CD4-positive, alpha-beta T cell (primary cell): ENCODE data around the gene ZBTB20. TPM values are rescaled to one million over a fixed set of nuclear protein-coding genes. Genes with fewer than 3 reads are reported as not detected.

Experiments used
- ATAC-seq: fragments of 200-7000 bp; cut with Tn5 transposase; one replicate; pipeline ENCODE4 v1.10.0; 2022; ENCODE audit warnings: mild to moderate bottlenecking; ENCODE audit not compliant: poor library complexity
- CTCF ChIA-PET: fragments of 350-600 bp; sonication (Branson Sonifier 250); formaldehyde crosslinking; loops from one replicate; lab custom pipeline; 2021; ENCODE audit warnings: antibody characterized with exemption, inconsistent platforms; lab: Charles Lee
- POLR2A ChIA-PET: fragments of 350-600 bp; sonication (Branson Sonifier 250); formaldehyde crosslinking; loops from one replicate; lab custom pipeline; 2021; ENCODE audit warnings: antibody characterized with exemption, inconsistent platforms; lab: Charles Lee
- DNase-seq, 14 experiments: peaks; one replicate each; pipeline ENCODE4 v3.0.0-alpha.2; 2013 to 2020; ENCODE audit warnings: mixed read lengths in 2 of 14
- H3K27ac ChIP-seq, 2 donors: one replicate each; pipeline versions ENCODE4 v1.5.1 to v1.7.0; 2013; ENCODE audit warnings: low read length in 2 of 2, low read depth in 1 of 2, mild to moderate bottlenecking in 1 of 2
- H3K27me3 ChIP-seq, 2 experiments: 1 replicate in 1 of 2; 2 replicates in 1 of 2; pipeline versions ENCODE4 v1.6.1 to v1.7.0; 2013; ENCODE audit warnings: low read length in 2 of 2, control low read depth in 1 of 2, mild to moderate bottlenecking in 1 of 2, moderate library complexity in 1 of 2; ENCODE audit not compliant: insufficient read depth in 2 of 2, control insufficient read depth in 1 of 2
- H3K36me3 ChIP-seq: one replicate; pipeline ENCODE4 v1.6.1; 2013; ENCODE audit warnings: low read length, control low read depth; ENCODE audit not compliant: insufficient read depth
- H3K4me1 ChIP-seq: one replicate; pipeline ENCODE4 v1.6.1; 2013; ENCODE audit warnings: low read length, control low read depth; ENCODE audit not compliant: insufficient read depth
- H3K4me3 ChIP-seq: one replicate; pipeline ENCODE4 v1.5.1; 2013; ENCODE audit warnings: mild to moderate bottlenecking, low read length, moderate library complexity
- H3K9me3 ChIP-seq, 2 experiments: 1 replicate in 1 of 2; 2 replicates in 1 of 2; pipeline versions ENCODE4 v1.6.1 to v1.7.0; 2013; ENCODE audit warnings: low read length in 2 of 2, mild to moderate bottlenecking in 2 of 2, control low read depth in 1 of 2, moderate library complexity in 1 of 2; ENCODE audit not compliant: control insufficient read depth in 1 of 2, insufficient read depth in 1 of 2
- H3K27ac Mint-ChIP-seq: one replicate; pipeline ENCODE4 v1.8.0; 2020; ENCODE audit warnings: mixed read lengths
- H3K27me3 Mint-ChIP-seq: one replicate; pipeline ENCODE4 v1.8.0; 2021; ENCODE audit warnings: mixed read lengths
- H3K36me3 Mint-ChIP-seq: one replicate; pipeline ENCODE4 v1.8.0; 2021; ENCODE audit warnings: low read depth, mixed read lengths
- H3K4me1 Mint-ChIP-seq: one replicate; pipeline ENCODE4 v1.8.0; 2021; ENCODE audit warnings: low read depth, mixed read lengths
- H3K4me3 Mint-ChIP-seq: one replicate; pipeline ENCODE4 v1.8.0; 2020; ENCODE audit warnings: mild to moderate bottlenecking, mixed read lengths
- H3K9me3 Mint-ChIP-seq: one replicate; pipeline ENCODE4 v1.8.0; 2020; ENCODE audit warnings: mixed read lengths
- intact Hi-C, 2 experiments: fragments of 100-400 bp; cut with DNase I in 1 of 2; cut with micrococcal nuclease in 1 of 2; formaldehyde crosslinking; loops; one replicate each; pipeline versions ENCODE4 v1.15.1 to v1.9.0; 2023 to 2025; cut with DNase I, micrococcal nuclease
- total RNA-seq, 174 experiments: library from RNA in 2 of 174; stranded (reverse) in 2 of 174; gene quantifications; one replicate each; pipeline ENCODE4 v1.2.3 and lab custom pipeline; 2021 to 2026
- TF ChIP-seq, protein P1 (sequence below): fragments of 200-600 bp; IDR thresholded peaks from one replicate; pipeline ENCODE4 v1.8.0; 2022; ENCODE audit warnings: antibody characterized with exemption, mild to moderate bottlenecking

The ZBTB20 gene
- total RNA-seq, 2 experiments from 2014 or later = 41.6 to 47.4 TPM

DNA sequence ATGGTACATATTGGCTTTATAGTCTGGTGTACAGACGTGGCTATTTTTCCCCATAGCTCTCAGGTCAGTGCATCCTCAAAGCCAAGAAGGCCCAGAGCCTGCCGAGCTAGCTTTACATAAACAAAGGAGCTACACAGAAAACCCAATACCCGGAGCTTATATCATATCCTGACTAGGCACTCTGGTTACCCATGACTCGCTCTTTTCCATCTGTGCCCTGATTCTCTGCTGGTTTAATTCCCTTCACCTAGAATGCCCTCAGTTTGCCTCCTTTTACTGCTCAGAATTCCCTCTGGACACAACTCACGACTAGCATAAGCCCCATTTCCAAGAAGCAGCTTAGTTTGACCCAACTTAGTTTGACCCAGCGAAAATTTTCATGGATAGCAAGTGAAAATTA, 742.5 kb downstream of the ZBTB20 start:
- H3K27ac Mint-ChIP-seq = no peak overlapping the region
- H3K36me3 Mint-ChIP-seq = no peaks in the 10 kb centered on the region
- ChIA-PET POLR2A (no interaction called here), CTCF (interaction anchor here (1.7 to 2.3 kb wide), 2 partner anchors 9 to 14 kb away, joined by 4 to 9 read pairs; no protein-coding TSS in a partner anchor)
- intact Hi-C loops = no loop called here
- Histone ChIP-seq H3K4me3 (no peak overlapping the region), H3K27me3 (no peaks in the 10 kb centered on the region), H3K27ac (no peak overlapping the region), H3K4me1 (no peaks in the 10 kb centered on the region), H3K9me3 (no peaks in the 10 kb centered on the region), H3K36me3 (no peaks in the 10 kb centered on the region)
- H3K9me3 Mint-ChIP-seq = no peaks in the 10 kb centered on the region
- no peaks in the 10 kb centered on the region for H3K27me3 Mint-ChIP-seq
- no peaks in the 10 kb centered on the region for H3K4me1 Mint-ChIP-seq
- DNase-seq (no peak), ATAC-seq (no peak)
- TF ChIP-seq, protein P1, sequence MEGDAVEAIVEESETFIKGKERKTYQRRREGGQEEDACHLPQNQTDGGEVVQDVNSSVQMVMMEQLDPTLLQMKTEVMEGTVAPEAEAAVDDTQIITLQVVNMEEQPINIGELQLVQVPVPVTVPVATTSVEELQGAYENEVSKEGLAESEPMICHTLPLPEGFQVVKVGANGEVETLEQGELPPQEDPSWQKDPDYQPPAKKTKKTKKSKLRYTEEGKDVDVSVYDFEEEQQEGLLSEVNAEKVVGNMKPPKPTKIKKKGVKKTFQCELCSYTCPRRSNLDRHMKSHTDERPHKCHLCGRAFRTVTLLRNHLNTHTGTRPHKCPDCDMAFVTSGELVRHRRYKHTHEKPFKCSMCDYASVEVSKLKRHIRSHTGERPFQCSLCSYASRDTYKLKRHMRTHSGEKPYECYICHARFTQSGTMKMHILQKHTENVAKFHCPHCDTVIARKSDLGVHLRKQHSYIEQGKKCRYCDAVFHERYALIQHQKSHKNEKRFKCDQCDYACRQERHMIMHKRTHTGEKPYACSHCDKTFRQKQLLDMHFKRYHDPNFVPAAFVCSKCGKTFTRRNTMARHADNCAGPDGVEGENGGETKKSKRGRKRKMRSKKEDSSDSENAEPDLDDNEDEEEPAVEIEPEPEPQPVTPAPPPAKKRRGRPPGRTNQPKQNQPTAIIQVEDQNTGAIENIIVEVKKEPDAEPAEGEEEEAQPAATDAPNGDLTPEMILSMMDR = no peak
- no peak overlapping the region for H3K4me3 Mint-ChIP-seq

DNA sequence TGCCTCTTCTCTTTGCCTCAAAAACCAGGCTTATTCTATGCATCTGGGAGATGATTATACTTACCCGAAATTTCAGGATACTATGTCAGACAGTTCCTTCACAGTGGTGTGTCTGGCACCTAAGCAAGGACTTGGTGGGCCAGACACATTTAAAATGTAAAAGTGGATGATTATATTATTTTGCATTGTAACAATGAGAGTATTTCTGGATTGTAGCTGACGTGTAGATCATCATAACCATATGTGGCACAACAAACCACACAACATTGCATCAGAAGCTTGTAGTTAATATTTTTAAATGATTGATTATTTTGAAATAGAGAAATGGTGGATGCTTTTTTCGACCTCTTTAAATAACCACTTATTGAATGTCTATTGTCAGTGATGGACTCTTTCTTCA, 744.2 kb downstream of the ZBTB20 start:
- DNase-seq (no peak), ATAC-seq (no peak)
- Mint-ChIP-seq H3K36me3 (no peaks in the 10 kb centered on the region), H3K27ac (no peak overlapping the region), H3K4me3 (no peak overlapping the region), H3K27me3 (no peaks in the 10 kb centered on the region), H3K4me1 (no peaks in the 10 kb centered on the region), H3K9me3 (no peaks in the 10 kb centered on the region)
- ChIA-PET CTCF (interaction anchor here (1.7 kb wide), 1 partner anchor 11 kb away, joined by 4 read pairs; no protein-coding TSS in a partner anchor), POLR2A (no interaction called here)
- no peaks in the 10 kb centered on the region for H3K36me3 ChIP-seq
- H3K9me3 ChIP-seq = no peaks in the 10 kb centered on the region
- H3K27me3 ChIP-seq = no peaks in the 10 kb centered on the region
- TF ChIP-seq, protein P1 = no peak
- no peaks in the 10 kb centered on the region for H3K4me1 ChIP-seq
- H3K4me3 ChIP-seq = no peak overlapping the region
- intact Hi-C loops = no loop called here
- no peak overlapping the region for H3K27ac ChIP-seq

GRCh38 chr3:114401346-114401745, 745.7 kb downstream of the ZBTB20 start:
- intact Hi-C loops = no loop called here
- Histone ChIP-seq H3K27ac (no peak overlapping the region), H3K4me1 (no peaks in the 10 kb centered on the region), H3K27me3 (no peaks in the 10 kb centered on the region), H3K4me3 (no peak overlapping the region), H3K9me3 (no peaks in the 10 kb centered on the region), H3K36me3 (no peaks in the 10 kb centered on the region)
- H3K4me3 Mint-ChIP-seq = no peak overlapping the region
- H3K27me3 Mint-ChIP-seq = no peaks in the 10 kb centered on the region
- TF ChIP-seq, protein P1 = no peak
- no peak for DNase-seq
- no peak for ATAC-seq
- POLR2A ChIA-PET = interaction anchor here (0.6 kb wide), 1 partner anchor 10 kb away, joined by 3 read pairs; no protein-coding TSS in a partner anchor
- no peak overlapping the region for H3K27ac Mint-ChIP-seq
- H3K4me1 Mint-ChIP-seq = no peaks in the 10 kb centered on the region
- CTCF ChIA-PET = interaction anchor here (0.6 kb wide), 1 partner anchor 41 kb away, joined by 3 read pairs; no protein-coding TSS in a partner anchor
- H3K36me3 Mint-ChIP-seq = no peaks in the 10 kb centered on the region
- H3K9me3 Mint-ChIP-seq = no peaks in the 10 kb centered on the region
